Upper lobe of left lung (tissue), 4 donors: ENCODE results near the gene APOA1.

Experiments used
- CTCF ChIP-seq, 6 experiments: fragments of 450-650 bp in 4 of 6; fragments of 200-600 bp in 2 of 6; sonication (generic) in 2 of 6; IDR thresholded peaks; one replicate each; pipeline ENCODE4 v1.5.1; 2016 to 2019; ENCODE audit warnings: antibody characterized with exemption in 6 of 6
- EP300 ChIP-seq, 4 donors: sonication (generic); formaldehyde crosslinking; IDR thresholded peaks; one replicate each; pipeline ENCODE4 v1.5.1; 2017; ENCODE audit warnings: antibody characterized with exemption in 4 of 4, control low read depth in 2 of 4
- POLR2A ChIP-seq, 4 donors: fragments of 450-650 bp; IDR thresholded peaks; one replicate each; pipeline ENCODE4 v1.5.1; 2016 to 2017; ENCODE audit warnings: antibody characterized with exemption in 4 of 4, mild to moderate bottlenecking in 2 of 4
- POLR2AphosphoS5 ChIP-seq, 2 donors: sonication (generic); formaldehyde crosslinking; IDR thresholded peaks; one replicate each; pipeline ENCODE4 v1.5.1; 2017; ENCODE audit warnings: antibody characterized with exemption in 2 of 2

DNA sequence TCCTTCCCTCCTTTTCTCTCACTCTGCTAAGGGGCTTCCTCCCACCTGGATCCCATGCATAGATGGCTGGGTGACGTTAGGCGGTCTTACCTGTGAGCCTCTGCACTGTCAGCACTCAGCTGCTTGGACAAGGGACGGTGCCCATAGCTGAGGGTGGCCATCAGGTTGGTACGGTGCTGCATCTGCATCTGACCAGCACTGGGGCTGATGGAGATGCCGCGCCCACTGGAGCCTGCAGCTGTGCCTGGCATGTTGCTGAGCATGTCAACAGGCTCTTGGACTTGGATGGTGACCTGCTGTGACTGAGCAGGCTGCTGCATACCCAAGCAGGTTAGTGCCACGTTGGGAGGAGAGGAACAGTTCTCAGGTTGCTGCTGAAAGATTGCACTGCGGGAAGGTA lies 21.8 kb upstream of the APOA1 start:
- no peak for TF ChIP-seq POLR2AphosphoS5 (IDR thresholded peaks at IDR 0.05)
- TF ChIP-seq CTCF (IDR thresholded peaks at IDR 0.05) = no peak
- no peak for TF ChIP-seq POLR2A (IDR thresholded peaks at IDR 0.05)
- TF ChIP-seq EP300 (IDR thresholded peaks at IDR 0.05) = no peak
